Panc1 (cell line): Measurements from ENCODE around the gene TBX21.

ENCODE experiments used
- POLR2AphosphoS5 ChIP-seq: IDR thresholded peaks from 2 replicates; pipeline ENCODE4 v1.6.1; 2012; ENCODE audit warnings: mild to moderate bottlenecking, low read depth, low read length, moderate library complexity
- REST ChIP-seq, 2 experiments: IDR thresholded peaks; 2 replicates each; pipeline ENCODE4 v1.6.1; 2011 to 2012; ENCODE audit warnings: low read depth in 2 of 2, control low read depth in 1 of 2, low read length in 1 of 2, mild to moderate bottlenecking in 1 of 2, moderate library complexity in 1 of 2; ENCODE audit not compliant: insufficient read depth in 1 of 2
- SIN3A ChIP-seq: IDR thresholded peaks from 2 replicates; pipeline ENCODE4 v1.6.1; 2012; ENCODE audit warnings: low read depth, mild to moderate bottlenecking, low read length, moderate library complexity, borderline replicate concordance; ENCODE audit not compliant: insufficient read depth
- TCF7L2 ChIP-seq: IDR thresholded peaks from 2 replicates; pipeline ENCODE4 v1.6.1; 2011; ENCODE audit warnings: mild to moderate bottlenecking, low read depth, low read length, inconsistent platforms
- TF ChIP-seq, protein P1 (sequence below): fragments of 450-650 bp; IDR thresholded peaks from 2 replicates; pipeline ENCODE4 v1.5.1; 2017; ENCODE audit warnings: mild to moderate bottlenecking

- TF ChIP-seq, protein P1, sequence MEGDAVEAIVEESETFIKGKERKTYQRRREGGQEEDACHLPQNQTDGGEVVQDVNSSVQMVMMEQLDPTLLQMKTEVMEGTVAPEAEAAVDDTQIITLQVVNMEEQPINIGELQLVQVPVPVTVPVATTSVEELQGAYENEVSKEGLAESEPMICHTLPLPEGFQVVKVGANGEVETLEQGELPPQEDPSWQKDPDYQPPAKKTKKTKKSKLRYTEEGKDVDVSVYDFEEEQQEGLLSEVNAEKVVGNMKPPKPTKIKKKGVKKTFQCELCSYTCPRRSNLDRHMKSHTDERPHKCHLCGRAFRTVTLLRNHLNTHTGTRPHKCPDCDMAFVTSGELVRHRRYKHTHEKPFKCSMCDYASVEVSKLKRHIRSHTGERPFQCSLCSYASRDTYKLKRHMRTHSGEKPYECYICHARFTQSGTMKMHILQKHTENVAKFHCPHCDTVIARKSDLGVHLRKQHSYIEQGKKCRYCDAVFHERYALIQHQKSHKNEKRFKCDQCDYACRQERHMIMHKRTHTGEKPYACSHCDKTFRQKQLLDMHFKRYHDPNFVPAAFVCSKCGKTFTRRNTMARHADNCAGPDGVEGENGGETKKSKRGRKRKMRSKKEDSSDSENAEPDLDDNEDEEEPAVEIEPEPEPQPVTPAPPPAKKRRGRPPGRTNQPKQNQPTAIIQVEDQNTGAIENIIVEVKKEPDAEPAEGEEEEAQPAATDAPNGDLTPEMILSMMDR: no peak
- TF ChIP-seq REST (IDR thresholded peaks at IDR 0.05; ENCODE audit: insufficient read depth in 1 of 2, low read depth in 2 of 2, low read length in 1 of 2) (no peak), POLR2AphosphoS5 (no peak), TCF7L2 (no peak), SIN3A (no peak)
Measured at GRCh38 chr17:47716375-47716774, 16.7 kb upstream of the TBX21 start.
